A549 (cell line): Measurements from ENCODE around the gene SCNN1B. TPM values are rescaled to one million over a fixed set of nuclear protein-coding genes. Genes with fewer than 3 reads are reported as not detected.

Experiments used
- ATAC-seq, 2 experiments: fragments of 200-7000 bp in 1 of 2; fragments of >200 bp in 1 of 2; cut with Nextera tagmentation in 1 of 2; cut with Tn5 transposase in 1 of 2; 3 replicates each; pipeline versions ENCODE4 v1.8.0 to v1.9.1; 2018 to 2020; ENCODE audit warnings: mild to moderate bottlenecking in 1 of 2, moderate library complexity in 1 of 2
- CTCF ChIA-PET: fragments of 300-600 bp; sonication (Branson Sonifier 250); formaldehyde crosslinking; extraction: SDS; loops from one replicate; lab custom pipeline; 2021; ENCODE audit warnings: antibody characterized with exemption, inconsistent platforms; lab: Yijun Ruan, JAX
- POLR2A ChIA-PET: fragments of 350-600 bp; formaldehyde crosslinking; extraction: SDS; loops from one replicate; lab custom pipeline; 2021; ENCODE audit warnings: antibody characterized with exemption, inconsistent platforms; lab: Yijun Ruan, JAX
- DNase-seq, 2 experiments: peaks; one replicate each; pipeline versions ENCODE4 v3.0.0 to v3.0.0-alpha.2; 2011 to 2016; ENCODE audit warnings: low read depth in 1 of 2, low spot score in 1 of 2
- FAIRE-seq: peaks from 2 replicates; lab custom pipeline; 2011; peaks lifted over from hg19 to GRCh38; lab: Jason Lieb, UNC
- H3K27ac ChIP-seq, 2 experiments: fragments of >200 bp; sonication (Bioruptor Twin); formaldehyde crosslinking; 3 replicates each; pipeline ENCODE4 v1.5.1; 2016 to 2017
- H3K4me1 ChIP-seq: fragments of >200 bp; sonication (Bioruptor Twin); formaldehyde crosslinking; 3 replicates; pipeline ENCODE4 v1.6.1; 2016
- H3K4me2 ChIP-seq: fragments of >200 bp; sonication (Bioruptor Twin); formaldehyde crosslinking; 3 replicates; pipeline ENCODE4 v1.6.1; 2016
- H3K4me3 ChIP-seq: fragments of >200 bp; sonication (Bioruptor Twin); formaldehyde crosslinking; 3 replicates; pipeline ENCODE4 v1.5.1; 2016
- H3K9me3 ChIP-seq: fragments of >200 bp; sonication (Bioruptor Twin); formaldehyde crosslinking; 3 replicates; pipeline ENCODE4 v1.6.1; 2016
- CBX2 ChIP-seq: fragments of 200-600 bp; sonication (generic); IDR thresholded peaks from 2 replicates; pipeline ENCODE4 v1.6.1; 2016; ENCODE audit warnings: low read depth, mild to moderate bottlenecking, borderline replicate concordance
- CBX8 ChIP-seq: fragments of 200-600 bp; sonication (generic); IDR thresholded peaks from 2 replicates; pipeline ENCODE4 v1.6.1; 2016
- EHF ChIP-seq: fragments of 250-450 bp; sonication (Bioruptor Pico); IDR thresholded peaks from 2 replicates; pipeline ENCODE4 v1.5.0; 2020; ENCODE audit warnings: mild to moderate bottlenecking
- EP300 ChIP-seq, 2 experiments: fragments of >200 bp; sonication (Bioruptor Twin); formaldehyde crosslinking; IDR thresholded peaks; 2 replicates in 1 of 2; 3 replicates in 1 of 2; pipeline ENCODE4 v1.6.1; 2016 to 2017
- FOSB ChIP-seq: fragments of 250-450 bp; sonication (Bioruptor Pico); IDR thresholded peaks from 2 replicates; pipeline ENCODE4 v1.5.0; 2020; ENCODE audit warnings: mild to moderate bottlenecking, moderate library complexity
- GATA3 ChIP-seq: IDR thresholded peaks from 2 replicates; pipeline ENCODE4 v1.6.1; 2012; ENCODE audit warnings: borderline replicate concordance
- HDAC2 ChIP-seq: fragments of 200-600 bp; sonication (generic); IDR thresholded peaks from 2 replicates; pipeline ENCODE4 v1.6.1; 2016
- HOXA7 ChIP-seq: fragments of 250-450 bp; sonication (Bioruptor Pico); IDR thresholded peaks from 2 replicates; pipeline ENCODE4 v1.5.0; 2020; ENCODE audit warnings: mild to moderate bottlenecking, moderate library complexity
- HOXB5 ChIP-seq: fragments of 250-450 bp; sonication (Bioruptor Pico); IDR thresholded peaks from 2 replicates; pipeline ENCODE4 v1.5.0; 2020; ENCODE audit warnings: mild to moderate bottlenecking, moderate library complexity
- JUN ChIP-seq, 2 experiments: fragments of >200 bp; sonication (Bioruptor Twin); formaldehyde crosslinking; IDR thresholded peaks; 2 replicates in 1 of 2; 3 replicates in 1 of 2; pipeline ENCODE4 v1.6.1; 2016 to 2017
- MAZ ChIP-seq: fragments of 150-350 bp; IDR thresholded peaks from 2 replicates; pipeline ENCODE4 v1.6.1; 2014; ENCODE audit warnings: antibody characterized with exemption, low read depth, low read length, borderline replicate concordance
- NFE2L2 ChIP-seq: fragments of 150-350 bp; conservative IDR thresholded peaks from 2 replicates; pipeline ENCODE4 v1.6.1; 2014; ENCODE audit warnings: low read length
- PHF8 ChIP-seq: fragments of 200-600 bp; sonication (generic); IDR thresholded peaks from 2 replicates; pipeline ENCODE4 v1.6.1; 2016; ENCODE audit warnings: low read depth, mild to moderate bottlenecking, antibody characterized with exemption, moderate library complexity, borderline replicate concordance
- POLR2A ChIP-seq: IDR thresholded peaks from 2 replicates; pipeline ENCODE4 v1.6.1; 2012; ENCODE audit warnings: mild to moderate bottlenecking, low read length
- POLR2AphosphoS2 ChIP-seq: conservative IDR thresholded peaks from 2 replicates; pipeline ENCODE4 v1.6.1; 2012; ENCODE audit warnings: low read length, improper control_type of control experiment, inconsistent platforms
- RARB ChIP-seq: fragments of 250-450 bp; sonication (Bioruptor Pico); IDR thresholded peaks from 2 replicates; pipeline ENCODE4 v1.8.0; 2021; ENCODE audit warnings: mild to moderate bottlenecking, moderate library complexity
- RCOR1 ChIP-seq: fragments of 150-350 bp; IDR thresholded peaks from 2 replicates; pipeline ENCODE4 v1.6.1; 2014; ENCODE audit warnings: antibody characterized with exemption, low read length, low read depth
- SMC3 ChIP-seq: fragments of >200 bp; sonication (Bioruptor Twin); formaldehyde crosslinking; IDR thresholded peaks from 3 replicates; pipeline ENCODE4 v1.6.1; 2018; ENCODE audit warnings: inconsistent platforms
- SREBF2 ChIP-seq: fragments of 450-650 bp; IDR thresholded peaks from 2 replicates; pipeline ENCODE4 v1.6.1; 2014; ENCODE audit warnings: mild to moderate bottlenecking, moderate library complexity
- TP53 ChIP-seq: fragments of 250-450 bp; sonication (Bioruptor Pico); IDR thresholded peaks from 2 replicates; pipeline ENCODE4 v1.5.0; 2021; ENCODE audit warnings: mild to moderate bottlenecking, moderate library complexity
- ZC3H11A ChIP-seq: fragments of 450-650 bp; IDR thresholded peaks from 2 replicates; pipeline ENCODE4 v1.6.1; 2014; ENCODE audit warnings: antibody characterized with exemption, mild to moderate bottlenecking
- ZFP36 ChIP-seq: fragments of 450-650 bp; IDR thresholded peaks from 2 replicates; pipeline ENCODE4 v1.6.1; 2014; ENCODE audit warnings: borderline replicate concordance; ENCODE audit not compliant: partially characterized antibody
- ZSCAN20 ChIP-seq: fragments of 250-450 bp; sonication (Bioruptor Pico); IDR thresholded peaks from 2 replicates; pipeline ENCODE4 v1.8.0; 2022; ENCODE audit warnings: mild to moderate bottlenecking, moderate library complexity
- WGBS: methylation state at CpG from one replicate; pipeline ENCODE4 v1.1.6; 2017; ENCODE audit errors: missing lambda C conversion rate; 5-methylcytosine and 5-hydroxymethylcytosine counted together
- polyA plus RNA-seq, 4 experiments: library from polyadenylated mRNA; depleted of rRNA in 3 of 4; stranded (reverse); fragments of >200 nt; fragmentation: RNase III in 1 of 4; extraction: RNeasy Plus Mini Kit Qiagen cat#74134 plus additional on column Dnase treatment in 1 of 4; gene quantifications; 2 replicates in 3 of 4; 3 replicates in 1 of 4; pipeline ENCODE4 v1.2.3, GENCODE V29; 2011 to 2017
- TF ChIP-seq, protein P1 (sequence below): fragments of 250-450 bp; sonication (Bioruptor Pico); IDR thresholded peaks from 2 replicates; pipeline ENCODE4 v1.5.0; 2021; ENCODE audit warnings: mild to moderate bottlenecking, moderate library complexity, borderline replicate concordance
- TF ChIP-seq, protein P2 (sequence below): fragments of 450-650 bp; IDR thresholded peaks from 2 replicates; pipeline ENCODE4 v1.6.1; 2014; ENCODE audit warnings: antibody characterized with exemption
- TF ChIP-seq, protein P3 (sequence below): fragments of 250-450 bp; sonication (Bioruptor Pico); IDR thresholded peaks from 2 replicates; pipeline ENCODE4 v1.5.0; 2020; ENCODE audit warnings: low read depth, mild to moderate bottlenecking, moderate library complexity
- TF ChIP-seq, protein P4 (sequence below): IDR thresholded peaks from 2 replicates; pipeline ENCODE4 v1.6.1; 2012
- TF ChIP-seq, protein P5 (sequence below): fragments of >200 bp; sonication (Bioruptor Twin); formaldehyde crosslinking; IDR thresholded peaks from 2 replicates; pipeline ENCODE4 v1.6.1; 2016
- TF ChIP-seq, protein P6 (sequence below): fragments of 200-600 bp; sonication (generic); IDR thresholded peaks from 2 replicates; pipeline ENCODE4 v1.6.1; 2016; ENCODE audit warnings: antibody characterized with exemption, mild to moderate bottlenecking, moderate library complexity
- TF ChIP-seq, protein P7 (sequence below): fragments of >200 bp; sonication (Bioruptor Twin); formaldehyde crosslinking; IDR thresholded peaks from 3 replicates; pipeline ENCODE4 v1.5.1; 2016

Gene SCNN1B
- polyA plus RNA-seq, 2 of the 4 experiments (the other 2 are of a cell fraction), result 0.25 TPM; not detected in 1

DNA sequence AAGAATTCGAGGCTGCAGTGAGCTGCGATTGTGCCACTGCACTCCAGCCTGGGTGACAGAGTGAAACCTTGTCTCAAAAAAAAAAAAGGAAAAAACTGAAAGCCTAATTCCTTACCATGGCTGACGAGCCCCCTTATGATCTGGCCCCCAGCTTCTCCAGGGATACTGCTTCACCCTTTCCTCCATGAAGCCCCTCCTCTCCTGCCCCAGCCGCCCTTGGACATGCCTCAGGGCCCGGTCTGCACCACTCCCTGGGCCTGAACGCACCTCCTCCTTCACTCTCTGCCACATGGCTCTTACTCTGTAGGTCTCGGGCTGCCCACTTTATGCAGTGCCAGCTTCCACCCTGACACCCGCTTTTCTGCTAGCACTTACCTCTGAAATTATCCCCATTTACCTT, 85.6 kb downstream of the SCNN1B start (continued):
- TF ChIP-seq RARB (CRISPR knock-in tag), result no peak

DNA sequence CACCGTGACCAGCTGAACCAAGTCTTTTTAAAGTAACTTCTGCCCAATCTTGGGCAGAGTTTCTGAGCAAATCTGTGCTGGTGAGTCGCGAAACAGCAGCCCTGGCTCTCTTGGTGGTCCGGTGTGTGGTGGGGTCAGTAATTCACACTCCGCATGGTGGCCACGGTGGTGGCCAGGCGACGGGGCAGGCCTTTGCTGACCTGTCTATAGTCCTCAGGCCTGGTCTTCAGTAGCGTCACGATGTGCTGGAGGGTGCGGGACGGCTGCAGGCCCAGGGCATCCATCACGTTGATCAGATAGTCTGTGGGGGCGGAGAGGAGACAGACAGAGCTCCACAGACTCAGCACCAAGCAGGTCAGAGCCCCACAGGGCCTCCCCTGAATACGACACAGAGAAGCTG, 86.7 kb downstream of the SCNN1B start:
- ATAC-seq (no peak), FAIRE-seq (no peak)
- H3K9me3 ChIP-seq, result no peaks in the 10 kb centered on the region
- TF ChIP-seq MAZ, result no peak
- no peak for TF ChIP-seq ZSCAN20
- no peak for TF ChIP-seq CBX2
- no peak for TF ChIP-seq NFE2L2
- no peak for TF ChIP-seq SREBF2
- TF ChIP-seq CBX8, result no peak
- TF ChIP-seq, protein P1, sequence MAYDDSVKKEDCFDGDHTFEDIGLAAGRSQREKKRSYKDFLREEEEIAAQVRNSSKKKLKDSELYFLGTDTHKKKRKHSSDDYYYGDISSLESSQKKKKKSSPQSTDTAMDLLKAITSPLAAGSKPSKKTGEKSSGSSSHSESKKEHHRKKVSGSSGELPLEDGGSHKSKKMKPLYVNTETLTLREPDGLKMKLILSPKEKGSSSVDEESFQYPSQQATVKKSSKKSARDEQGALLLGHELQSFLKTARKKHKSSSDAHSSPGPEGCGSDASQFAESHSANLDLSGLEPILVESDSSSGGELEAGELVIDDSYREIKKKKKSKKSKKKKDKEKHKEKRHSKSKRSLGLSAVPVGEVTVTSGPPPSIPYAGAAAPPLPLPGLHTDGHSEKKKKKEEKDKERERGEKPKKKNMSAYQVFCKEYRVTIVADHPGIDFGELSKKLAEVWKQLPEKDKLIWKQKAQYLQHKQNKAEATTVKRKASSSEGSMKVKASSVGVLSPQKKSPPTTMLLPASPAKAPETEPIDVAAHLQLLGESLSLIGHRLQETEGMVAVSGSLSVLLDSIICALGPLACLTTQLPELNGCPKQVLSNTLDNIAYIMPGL (CRISPR knock-in tag), result no peak
- TF ChIP-seq ZC3H11A, result no peak
- no peak for TF ChIP-seq GATA3
- no peak for TF ChIP-seq POLR2A
- no peak for TF ChIP-seq HOXA7 (CRISPR knock-in tag)
- TF ChIP-seq HDAC2, result no peak
- TF ChIP-seq POLR2AphosphoS2, result no peak
- no peak for TF ChIP-seq FOSB (CRISPR knock-in tag)
- TF ChIP-seq JUN (IDR thresholded peaks at IDR 0.05), result no peak
- no peak for TF ChIP-seq TP53 (CRISPR knock-in tag)
- TF ChIP-seq, protein P2, sequence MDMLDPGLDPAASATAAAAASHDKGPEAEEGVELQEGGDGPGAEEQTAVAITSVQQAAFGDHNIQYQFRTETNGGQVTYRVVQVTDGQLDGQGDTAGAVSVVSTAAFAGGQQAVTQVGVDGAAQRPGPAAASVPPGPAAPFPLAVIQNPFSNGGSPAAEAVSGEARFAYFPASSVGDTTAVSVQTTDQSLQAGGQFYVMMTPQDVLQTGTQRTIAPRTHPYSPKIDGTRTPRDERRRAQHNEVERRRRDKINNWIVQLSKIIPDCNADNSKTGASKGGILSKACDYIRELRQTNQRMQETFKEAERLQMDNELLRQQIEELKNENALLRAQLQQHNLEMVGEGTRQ, result no peak
- no peak for TF ChIP-seq HOXB5
- no peak for TF ChIP-seq ZFP36
- TF ChIP-seq RARB (CRISPR knock-in tag), result no peak
- TF ChIP-seq, all 56 proteins: peak for 0
- ChIA-PET POLR2A (no interaction called here), CTCF (no interaction called here)
- Histone ChIP-seq H3K4me3 (no peak overlapping the region), H3K27ac (no peak overlapping the region), H3K4me2 (no peak overlapping the region), H3K4me1 (no peaks in the 10 kb centered on the region)
- 92% methylated on average over 15 of the region's 15 CpGs for WGBS
- no peak for DNase-seq

DNA sequence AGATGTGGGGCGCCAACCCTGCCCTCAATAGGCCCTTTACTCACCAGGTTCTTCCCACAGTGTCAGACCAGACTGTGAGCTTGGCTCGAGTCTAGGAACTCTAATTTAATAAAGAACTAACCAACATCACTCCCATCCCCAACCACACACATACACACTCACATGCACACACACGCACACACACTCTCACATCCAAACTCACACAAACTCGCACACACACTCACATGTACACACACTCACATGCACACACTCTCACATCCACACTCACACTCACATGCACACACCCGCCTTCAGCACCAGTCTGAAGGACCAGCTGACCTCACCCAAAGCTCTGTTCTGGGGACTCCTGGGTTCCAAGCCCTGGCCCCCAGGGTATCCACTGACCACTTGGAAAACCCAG, 87.1 kb downstream of the SCNN1B start:
- ATAC-seq, result no peak; a peak in 1 of 6 replicates
- FAIRE-seq, result no peak
- Histone ChIP-seq H3K4me2 (no peak overlapping the region), H3K4me3 (no peak overlapping the region), H3K9me3 (no peaks in the 10 kb centered on the region), H3K27ac (no peak overlapping the region), H3K4me1 (no peaks in the 10 kb centered on the region)
- ChIA-PET POLR2A (no interaction called here), CTCF (no interaction called here)
- WGBS, result 85% methylated on average over 5 of the region's 5 CpGs
- no peak for DNase-seq
- TF ChIP-seq RCOR1 (no peak), SREBF2 (no peak), GATA3 (no peak), EHF (CRISPR knock-in tag) (no peak), SMC3 (no peak), CBX2 (no peak), EP300 (IDR thresholded peaks at IDR 0.05) (no peak), PHF8 (no peak)
- TF ChIP-seq, protein P3, sequence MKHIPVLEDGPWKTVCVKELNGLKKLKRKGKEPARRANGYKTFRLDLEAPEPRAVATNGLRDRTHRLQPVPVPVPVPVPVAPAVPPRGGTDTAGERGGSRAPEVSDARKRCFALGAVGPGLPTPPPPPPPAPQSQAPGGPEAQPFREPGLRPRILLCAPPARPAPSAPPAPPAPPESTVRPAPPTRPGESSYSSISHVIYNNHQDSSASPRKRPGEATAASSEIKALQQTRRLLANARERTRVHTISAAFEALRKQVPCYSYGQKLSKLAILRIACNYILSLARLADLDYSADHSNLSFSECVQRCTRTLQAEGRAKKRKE (CRISPR knock-in tag), result no peak
- TF ChIP-seq, protein P4, sequence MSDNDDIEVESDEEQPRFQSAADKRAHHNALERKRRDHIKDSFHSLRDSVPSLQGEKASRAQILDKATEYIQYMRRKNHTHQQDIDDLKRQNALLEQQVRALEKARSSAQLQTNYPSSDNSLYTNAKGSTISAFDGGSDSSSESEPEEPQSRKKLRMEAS, result no peak
- TF ChIP-seq, protein P5, sequence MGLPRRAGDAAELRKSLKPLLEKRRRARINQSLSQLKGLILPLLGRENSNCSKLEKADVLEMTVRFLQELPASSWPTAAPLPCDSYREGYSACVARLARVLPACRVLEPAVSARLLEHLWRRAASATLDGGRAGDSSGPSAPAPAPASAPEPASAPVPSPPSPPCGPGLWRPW, result no peak
- TF ChIP-seq, protein P6, sequence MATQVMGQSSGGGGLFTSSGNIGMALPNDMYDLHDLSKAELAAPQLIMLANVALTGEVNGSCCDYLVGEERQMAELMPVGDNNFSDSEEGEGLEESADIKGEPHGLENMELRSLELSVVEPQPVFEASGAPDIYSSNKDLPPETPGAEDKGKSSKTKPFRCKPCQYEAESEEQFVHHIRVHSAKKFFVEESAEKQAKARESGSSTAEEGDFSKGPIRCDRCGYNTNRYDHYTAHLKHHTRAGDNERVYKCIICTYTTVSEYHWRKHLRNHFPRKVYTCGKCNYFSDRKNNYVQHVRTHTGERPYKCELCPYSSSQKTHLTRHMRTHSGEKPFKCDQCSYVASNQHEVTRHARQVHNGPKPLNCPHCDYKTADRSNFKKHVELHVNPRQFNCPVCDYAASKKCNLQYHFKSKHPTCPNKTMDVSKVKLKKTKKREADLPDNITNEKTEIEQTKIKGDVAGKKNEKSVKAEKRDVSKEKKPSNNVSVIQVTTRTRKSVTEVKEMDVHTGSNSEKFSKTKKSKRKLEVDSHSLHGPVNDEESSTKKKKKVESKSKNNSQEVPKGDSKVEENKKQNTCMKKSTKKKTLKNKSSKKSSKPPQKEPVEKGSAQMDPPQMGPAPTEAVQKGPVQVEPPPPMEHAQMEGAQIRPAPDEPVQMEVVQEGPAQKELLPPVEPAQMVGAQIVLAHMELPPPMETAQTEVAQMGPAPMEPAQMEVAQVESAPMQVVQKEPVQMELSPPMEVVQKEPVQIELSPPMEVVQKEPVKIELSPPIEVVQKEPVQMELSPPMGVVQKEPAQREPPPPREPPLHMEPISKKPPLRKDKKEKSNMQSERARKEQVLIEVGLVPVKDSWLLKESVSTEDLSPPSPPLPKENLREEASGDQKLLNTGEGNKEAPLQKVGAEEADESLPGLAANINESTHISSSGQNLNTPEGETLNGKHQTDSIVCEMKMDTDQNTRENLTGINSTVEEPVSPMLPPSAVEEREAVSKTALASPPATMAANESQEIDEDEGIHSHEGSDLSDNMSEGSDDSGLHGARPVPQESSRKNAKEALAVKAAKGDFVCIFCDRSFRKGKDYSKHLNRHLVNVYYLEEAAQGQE, result no peak
- TF ChIP-seq, protein P7, sequence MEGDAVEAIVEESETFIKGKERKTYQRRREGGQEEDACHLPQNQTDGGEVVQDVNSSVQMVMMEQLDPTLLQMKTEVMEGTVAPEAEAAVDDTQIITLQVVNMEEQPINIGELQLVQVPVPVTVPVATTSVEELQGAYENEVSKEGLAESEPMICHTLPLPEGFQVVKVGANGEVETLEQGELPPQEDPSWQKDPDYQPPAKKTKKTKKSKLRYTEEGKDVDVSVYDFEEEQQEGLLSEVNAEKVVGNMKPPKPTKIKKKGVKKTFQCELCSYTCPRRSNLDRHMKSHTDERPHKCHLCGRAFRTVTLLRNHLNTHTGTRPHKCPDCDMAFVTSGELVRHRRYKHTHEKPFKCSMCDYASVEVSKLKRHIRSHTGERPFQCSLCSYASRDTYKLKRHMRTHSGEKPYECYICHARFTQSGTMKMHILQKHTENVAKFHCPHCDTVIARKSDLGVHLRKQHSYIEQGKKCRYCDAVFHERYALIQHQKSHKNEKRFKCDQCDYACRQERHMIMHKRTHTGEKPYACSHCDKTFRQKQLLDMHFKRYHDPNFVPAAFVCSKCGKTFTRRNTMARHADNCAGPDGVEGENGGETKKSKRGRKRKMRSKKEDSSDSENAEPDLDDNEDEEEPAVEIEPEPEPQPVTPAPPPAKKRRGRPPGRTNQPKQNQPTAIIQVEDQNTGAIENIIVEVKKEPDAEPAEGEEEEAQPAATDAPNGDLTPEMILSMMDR, result no peak
